ENCODE measurements around the gene SF3A2.

- TF ChIP-seq CTCF (IDR thresholded peaks at IDR 0.05; ENCODE audit: low read depth, low read length, missing input control) (no peak), YY1 (IDR thresholded peaks at IDR 0.05) (no peak), MAX (IDR thresholded peaks at IDR 0.05) (no peak)
Measured at GRCh38 chr19:2244125-2244411, 7.4 kb downstream of the SF3A2 start.
